NCI-H128 (cell line): Measurements from ENCODE around the gene FCHSD2.
"Not testable (repeated sequence)": the region's sequence is repeated elsewhere in the genome, so short reads cannot be mapped to it uniquely, and the experiment has no call there.

Experiments used
- DNase-seq: peaks from one replicate; lab custom pipeline; 2025; ENCODE audit not compliant: unreplicated experiment; lab: John Stamatoyannopoulos, UW

Gene FCHSD2

GRCh38 chr11:73072935-73073481 is 69.1 kb downstream of the FCHSD2 start:
- no peak for DNase-seq

GRCh38 chr11:73070653-73071052 is 71.5 kb downstream of the FCHSD2 start:
- no peak for DNase-seq

- DNase-seq, result not testable (repeated sequence)
Measured at GRCh38 chr11:73061857-73062424, 80.2 kb downstream of the FCHSD2 start.

- DNase-seq, result not testable (repeated sequence)
Measured at GRCh38 chr11:73061434-73061833, 80.7 kb downstream of the FCHSD2 start.

GRCh38 chr11:73059915-73060314 is 82.2 kb downstream of the FCHSD2 start:
- DNase-seq, result no peak

- DNase-seq, result no peak
Measured at GRCh38 chr11:73058989-73059674, 83.0 kb downstream of the FCHSD2 start.

GRCh38 chr11:73055655-73056354 is 86.3 kb downstream of the FCHSD2 start:
- DNase-seq, result no peak

GRCh38 chr11:73055002-73055401 is 87.1 kb downstream of the FCHSD2 start:
- no peak for DNase-seq

GRCh38 chr11:73053964-73054363 is 88.2 kb downstream of the FCHSD2 start:
- DNase-seq, result no peak

- no peak for DNase-seq
Measured at GRCh38 chr11:73048446-73048845, 93.7 kb downstream of the FCHSD2 start.

GRCh38 chr11:73047773-73048371 is 94.2 kb downstream of the FCHSD2 start:
- no peak for DNase-seq

GRCh38 chr11:73040046-73040445 is 102.1 kb downstream of the FCHSD2 start:
- DNase-seq, result no peak

- DNase-seq, result no peak
Measured at GRCh38 chr11:73034777-73035176, 107.3 kb downstream of the FCHSD2 start.

- no peak for DNase-seq
Measured at GRCh38 chr11:73034331-73034730, 107.8 kb downstream of the FCHSD2 start.

GRCh38 chr11:73030130-73030529 is 112.0 kb downstream of the FCHSD2 start:
- DNase-seq, result no peak

- DNase-seq, result no peak
Measured at GRCh38 chr11:73029403-73029802, 112.7 kb downstream of the FCHSD2 start.

GRCh38 chr11:73028611-73029010 is 113.5 kb downstream of the FCHSD2 start:
- no peak for DNase-seq

- not testable (repeated sequence) for DNase-seq
Measured at GRCh38 chr11:73027840-73028239, 114.3 kb downstream of the FCHSD2 start.

- DNase-seq, result no peak
Measured at GRCh38 chr11:73024639-73025038, 117.5 kb downstream of the FCHSD2 start.

- no peak for DNase-seq
Measured at GRCh38 chr11:73019996-73020395, 122.1 kb downstream of the FCHSD2 start.

- no peak for DNase-seq
Measured at GRCh38 chr11:73019449-73019848, 122.7 kb downstream of the FCHSD2 start.

- no peak for DNase-seq
Measured at GRCh38 chr11:73018856-73019255, 123.3 kb downstream of the FCHSD2 start.
